Prostate gland (tissue), 2 donors: ENCODE measurements around the gene CDC6.

Source experiments
- CTCF ChIP-seq, 4 experiments: fragments of 200-600 bp in 2 of 4; fragments of 450-650 bp in 2 of 4; sonication (generic) in 2 of 4; IDR thresholded peaks; 1 replicate in 3 of 4; 2 replicates in 1 of 4; pipeline ENCODE4 v1.5.1; 2016 to 2019; ENCODE audit warnings: antibody characterized with exemption in 4 of 4, mild to moderate bottlenecking in 2 of 4, moderate library complexity in 2 of 4
- POLR2A ChIP-seq: fragments of 450-650 bp; IDR thresholded peaks from one replicate; pipeline ENCODE4 v1.6.1; 2016; ENCODE audit warnings: antibody characterized with exemption, mild to moderate bottlenecking

GRCh38 chr17:40291281-40291664, 3.6 kb downstream of the CDC6 start:
- TF ChIP-seq POLR2A (no peak), CTCF (IDR thresholded peaks at IDR 0.05) (no peak)
